ELR (cell line): ENCODE results near the gene RRAGB.
"Not testable (repeated sequence)": the region's sequence is repeated elsewhere in the genome, so short reads cannot be mapped to it uniquely, and the experiment has no call there.

Source experiments
- DNase-seq: peaks from one replicate; pipeline ENCODE4 v3.0.0-alpha.2; 2015; ENCODE audit warnings: low read depth

The RRAGB gene, protein sequence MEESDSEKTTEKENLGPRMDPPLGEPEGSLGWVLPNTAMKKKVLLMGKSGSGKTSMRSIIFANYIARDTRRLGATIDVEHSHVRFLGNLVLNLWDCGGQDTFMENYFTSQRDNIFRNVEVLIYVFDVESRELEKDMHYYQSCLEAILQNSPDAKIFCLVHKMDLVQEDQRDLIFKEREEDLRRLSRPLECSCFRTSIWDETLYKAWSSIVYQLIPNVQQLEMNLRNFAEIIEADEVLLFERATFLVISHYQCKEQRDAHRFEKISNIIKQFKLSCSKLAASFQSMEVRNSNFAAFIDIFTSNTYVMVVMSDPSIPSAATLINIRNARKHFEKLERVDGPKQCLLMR

GRCh38 chrX:55717521-55718497, at the start of gene RRAGB:
Gene RRAGB (plus strand): TSS chrX:55717749. CDS start chrX:55718328, 579 bp downstream.
- peak; percentile 92 for DNase-seq

DNA sequence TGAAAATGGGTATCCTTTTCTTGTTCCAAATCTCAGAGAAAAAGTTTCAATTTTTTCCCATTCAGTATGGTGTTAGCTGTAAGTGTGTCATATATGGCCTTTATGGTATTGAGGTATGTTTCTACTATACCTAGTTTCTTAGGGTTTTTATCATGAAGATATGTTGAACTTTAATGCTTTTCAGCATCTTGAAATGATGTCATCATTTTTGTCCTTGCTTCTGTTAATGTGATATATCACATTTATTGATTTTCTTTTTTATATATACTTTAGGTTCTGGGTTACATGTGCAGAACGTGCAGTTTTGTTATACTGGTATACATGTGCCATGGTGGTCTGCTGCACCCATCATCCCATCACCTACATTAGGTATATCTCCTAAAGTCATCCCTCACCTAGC, 49.5 kb upstream of the RRAGB start:
- no peak for DNase-seq

DNA sequence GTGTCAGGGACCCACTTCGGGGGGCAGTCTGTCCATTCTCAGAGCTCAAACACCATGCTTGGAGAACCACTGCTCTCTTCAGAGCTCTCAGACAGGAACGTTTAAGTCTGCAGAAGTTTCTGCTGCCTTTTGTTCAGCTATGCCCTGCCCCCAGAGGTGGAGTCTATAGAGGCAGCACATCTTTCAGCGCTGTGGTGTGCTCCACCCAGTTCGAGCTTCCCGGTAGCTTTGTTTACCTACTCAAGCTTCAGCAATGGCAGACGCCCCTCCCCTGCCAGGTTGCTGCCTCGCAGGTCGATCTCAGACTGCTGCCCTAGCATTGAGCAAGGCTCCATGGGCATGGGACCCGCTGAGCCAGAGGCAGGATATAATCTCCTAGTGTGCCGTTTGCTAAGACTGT, 29.0 kb upstream of the RRAGB start:
- DNase-seq: not testable (repeated sequence)

DNA sequence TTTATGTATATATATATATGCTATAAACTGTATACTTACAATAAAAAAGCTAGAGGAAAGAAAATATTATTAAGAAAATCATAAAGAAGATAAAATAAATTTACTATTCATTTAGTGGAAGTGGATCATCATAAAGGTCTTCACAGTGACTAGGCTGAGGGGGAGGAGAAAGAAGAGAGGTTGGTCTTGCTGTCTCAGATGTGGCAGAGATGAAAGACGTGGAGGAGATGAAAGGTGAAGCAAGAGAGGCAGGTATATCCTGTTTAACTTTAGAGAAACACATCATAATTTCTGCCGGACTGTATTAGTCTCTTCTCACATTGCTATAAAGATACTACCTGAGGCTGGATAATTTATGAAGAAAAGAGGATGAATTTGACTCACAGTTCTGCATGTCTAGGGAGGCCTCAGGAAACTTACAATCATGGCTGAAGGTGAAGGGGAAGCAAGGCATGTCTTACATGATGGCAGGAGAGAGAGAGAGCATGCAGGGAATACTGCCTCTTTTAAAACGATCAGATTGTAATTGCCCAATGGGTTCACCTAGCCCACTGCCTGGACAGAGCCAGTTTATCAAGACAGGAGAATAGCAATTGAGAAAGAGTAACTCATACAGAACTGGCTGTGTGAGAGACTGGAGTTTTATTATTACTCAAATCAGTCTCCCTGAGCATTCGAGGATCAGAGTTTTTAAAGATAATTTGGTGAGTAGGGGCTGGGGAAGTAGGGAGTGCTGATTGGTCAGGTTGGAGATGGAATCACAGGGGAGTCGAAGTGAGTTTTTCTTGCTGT, 22.1 kb upstream of the RRAGB start:
- no peak for DNase-seq

DNA sequence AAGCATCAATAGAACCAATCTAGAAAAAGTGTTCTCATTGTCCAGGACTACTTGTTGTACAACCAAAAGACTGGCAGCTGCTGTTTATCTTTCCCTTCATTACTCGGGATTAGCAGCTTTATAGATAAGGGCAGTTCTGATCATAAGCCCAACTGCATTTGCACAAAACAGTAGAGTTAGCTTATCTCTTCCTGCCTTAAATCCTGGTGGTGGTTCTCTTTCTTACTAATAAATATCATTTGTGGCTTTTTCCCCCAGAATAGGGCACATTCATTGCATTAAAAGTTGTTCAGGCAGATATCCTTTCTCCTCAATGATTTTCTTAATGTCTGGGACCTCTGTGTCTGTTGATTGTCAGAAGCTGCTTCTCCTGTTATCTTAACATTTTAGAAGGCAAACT, 20.2 kb upstream of the RRAGB start:
- no peak for DNase-seq

GRCh38 chrX:55702671-55703070, 14.9 kb upstream of the RRAGB start:
- DNase-seq: no peak

GRCh38 chrX:55703436-55703835, 14.1 kb upstream of the RRAGB start:
- not testable (repeated sequence) for DNase-seq

- DNase-seq: not testable (repeated sequence)
These were observed 12.5 kb upstream of the RRAGB start for GRCh38 chrX:55705066-55705465.

DNA sequence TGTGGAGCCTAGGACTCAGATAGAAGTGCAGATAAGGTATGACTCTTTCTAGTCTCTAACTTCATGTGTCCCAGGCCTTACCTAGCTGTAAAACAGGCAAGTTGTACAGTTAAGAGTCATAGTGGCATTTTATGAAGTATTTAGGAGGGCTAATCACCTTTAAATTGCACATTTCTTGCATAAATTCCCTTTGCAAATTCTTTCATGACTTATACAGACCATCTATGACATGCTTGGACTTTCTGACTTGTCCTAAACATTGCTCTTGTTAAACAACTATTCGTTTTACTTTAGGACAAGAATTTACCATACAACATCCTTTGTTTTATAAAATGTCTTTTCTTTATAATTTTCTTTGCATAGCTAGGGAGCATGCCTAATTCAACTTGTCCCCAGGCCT, 7.8 kb upstream of the RRAGB start:
- DNase-seq: peak; percentile 38

- DNase-seq: peak; percentile 75
These were observed 6.8 kb upstream of the RRAGB start for GRCh38 chrX:55710701-55711100.

DNA sequence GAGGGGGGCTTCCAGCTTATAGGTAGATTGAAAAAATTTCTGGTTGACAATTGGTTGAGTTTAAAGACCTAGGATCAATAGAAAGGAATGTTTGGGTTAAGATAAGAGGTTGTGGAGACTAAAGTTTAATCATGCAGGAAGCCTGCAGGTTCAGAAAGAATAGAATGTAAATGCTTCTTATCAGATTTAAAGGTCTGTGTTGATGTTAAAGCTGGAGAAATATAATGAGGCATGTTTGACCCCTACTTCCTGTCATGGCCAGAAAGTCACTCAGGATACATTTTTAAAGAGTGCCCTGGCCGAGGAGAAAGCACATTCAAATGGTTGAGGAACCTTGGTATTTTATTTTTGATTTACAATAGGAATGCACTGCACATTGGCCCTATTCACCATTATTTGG, 3.9 kb upstream of the RRAGB start:
- DNase-seq: no peak

DNA sequence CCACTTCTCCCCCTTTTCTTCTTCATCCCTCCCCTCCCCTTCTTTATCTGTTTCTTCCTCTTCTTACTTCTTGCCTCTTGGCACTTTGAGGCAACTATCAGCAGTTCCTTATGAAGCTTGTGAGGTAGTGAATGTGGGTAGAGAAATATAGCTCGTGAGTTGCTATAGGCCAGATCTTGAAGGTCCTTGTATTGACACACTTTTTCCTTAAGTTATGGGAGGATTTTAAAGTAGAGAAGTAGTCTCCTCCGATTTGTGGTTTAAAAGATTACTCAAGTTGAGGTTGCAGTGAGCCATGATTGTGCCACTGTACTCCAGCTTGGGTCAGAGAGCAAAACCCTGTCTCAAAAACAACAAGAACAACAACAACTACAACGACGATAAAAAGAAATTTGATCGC, 3.4 kb upstream of the RRAGB start:
- no peak for DNase-seq

GRCh38 chrX:55715847-55716246, 1.7 kb upstream of the RRAGB start:
- peak; percentile 0 for DNase-seq

- DNase-seq: no peak
These were observed 612 bp upstream of the RRAGB start for GRCh38 chrX:55716937-55717336.

DNA sequence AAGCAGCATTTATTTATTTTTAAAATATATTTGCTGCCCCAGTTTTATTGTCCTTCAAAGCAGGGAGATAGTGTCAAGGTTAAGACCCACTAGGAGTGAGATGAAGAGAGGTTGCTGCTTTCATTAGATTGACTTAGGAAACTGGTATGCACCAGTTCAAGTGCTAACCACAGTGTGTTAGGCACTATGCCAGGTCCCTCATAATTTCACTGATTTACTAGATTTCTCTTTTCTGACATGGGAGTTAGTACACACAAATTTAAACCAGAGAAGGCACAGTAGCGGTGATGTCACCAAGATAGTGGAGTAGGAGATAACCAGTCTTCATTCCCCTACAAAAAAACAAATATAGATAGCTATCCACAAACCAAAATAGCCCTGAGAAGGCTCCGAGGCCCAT, 14.3 kb downstream of the RRAGB start:
- DNase-seq: no peak

DNA sequence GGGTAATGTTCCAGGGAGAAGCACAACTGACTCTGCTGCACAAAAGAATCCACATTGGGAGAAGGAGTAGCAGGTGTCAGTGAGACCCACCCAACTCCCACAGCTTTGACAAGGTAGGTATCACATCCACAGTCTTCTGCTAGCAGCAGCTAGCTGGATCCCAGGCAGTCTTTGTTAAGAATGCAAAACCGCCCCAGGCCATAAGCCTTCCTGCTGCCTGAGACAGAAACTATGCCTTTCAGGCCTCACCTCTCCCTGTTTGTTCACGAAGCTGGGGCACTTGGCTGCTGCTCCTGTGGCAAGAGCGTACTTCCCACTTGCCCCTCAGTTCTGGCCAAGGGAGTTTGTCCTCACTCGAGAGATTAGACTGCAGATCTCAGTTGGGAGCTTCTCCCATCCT, 21.4 kb downstream of the RRAGB start:
- DNase-seq: no peak

GRCh38 chrX:55742649-55743048, 25.1 kb downstream of the RRAGB start:
- DNase-seq: no peak

DNA sequence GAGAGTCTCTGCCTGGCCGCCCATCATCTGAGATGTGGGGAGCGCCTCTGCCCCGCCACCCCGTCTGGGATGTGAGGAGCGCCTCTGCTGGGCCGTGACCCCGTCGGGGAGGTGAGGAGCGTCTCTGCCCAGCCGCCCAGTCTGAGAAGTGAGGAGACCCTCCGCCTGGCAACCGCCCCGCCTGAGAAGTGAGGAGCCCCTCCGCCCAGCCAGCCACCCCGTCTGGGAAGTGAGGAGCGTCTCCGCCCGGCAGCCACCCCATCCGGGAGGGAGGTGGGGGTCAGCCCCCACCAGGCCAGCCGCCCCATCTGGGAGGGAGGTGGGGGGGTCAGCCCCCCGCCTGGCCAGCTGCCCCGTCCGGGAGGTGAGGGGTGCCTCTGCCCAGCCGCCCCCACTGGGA, 30.9 kb downstream of the RRAGB start:
- DNase-seq: not testable (repeated sequence)

GRCh38 chrX:55750256-55750655, 32.7 kb downstream of the RRAGB start:
- no peak for DNase-seq

GRCh38 chrX:55754861-55755294, 37.3 kb downstream of the RRAGB start:
- no peak for DNase-seq

DNA sequence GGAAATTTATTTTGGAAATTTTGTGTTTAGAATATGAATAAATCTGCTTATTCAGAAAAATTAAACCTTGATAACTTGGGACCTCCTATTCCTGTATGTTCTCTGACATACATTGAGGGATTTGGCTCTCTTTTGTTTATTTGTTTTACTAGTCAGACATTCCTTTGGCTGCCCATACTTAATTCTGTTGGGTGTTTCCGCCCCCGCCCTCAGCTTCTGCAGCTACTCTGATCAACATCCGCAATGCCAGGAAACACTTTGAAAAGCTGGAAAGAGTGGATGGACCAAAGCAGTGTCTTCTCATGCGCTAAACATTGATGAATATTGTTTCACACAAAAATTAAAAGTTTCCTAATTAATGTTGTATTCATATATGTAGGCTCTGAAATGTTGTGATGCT, 40.5 kb downstream of the RRAGB start:
- peak; percentile 47 for DNase-seq

- DNase-seq: peak; percentile 1
These were observed 41.9 kb downstream of the RRAGB start for GRCh38 chrX:55759478-55759877.
